Right lobe of liver (tissue), 6 donors: ENCODE results near the gene DPM1. TPM values are rescaled to one million over a fixed set of nuclear protein-coding genes. Genes with fewer than 3 reads are reported as not detected.

ENCODE experiments used
- ATAC-seq, 4 donors: fragments of 200-7000 bp; cut with Tn5 transposase; one replicate each; pipeline ENCODE4 v1.9.1; 2020; ENCODE audit warnings: mild to moderate bottlenecking in 4 of 4, moderate library complexity in 4 of 4
- DNase-seq, 3 donors: peaks; one replicate each; pipeline ENCODE4 v3.0.0-alpha.2; 2020
- H3K27ac ChIP-seq, 3 donors: fragments of 200-600 bp; one replicate each; pipeline ENCODE4 v1.8.0; 2022
- H3K27me3 ChIP-seq, 2 donors: fragments of 200-600 bp; one replicate each; pipeline ENCODE4 v1.8.0; 2022
- H3K36me3 ChIP-seq, 4 donors: fragments of 200-600 bp; sonication (generic) in 1 of 4; one replicate each; pipeline versions ENCODE4 v1.5.1 to v1.8.0; 2017 to 2022; ENCODE audit warnings: control low read depth in 1 of 4
- H3K4me1 ChIP-seq, 4 donors: fragments of 200-600 bp; sonication (generic) in 1 of 4; one replicate each; pipeline versions ENCODE4 v1.5.1 to v1.8.0; 2017 to 2022; ENCODE audit warnings: control low read depth in 1 of 4
- H3K4me3 ChIP-seq, 3 donors: fragments of 200-600 bp; one replicate each; pipeline ENCODE4 v1.8.0; 2022
- H3K9me3 ChIP-seq, 4 donors: fragments of 200-600 bp; sonication (generic) in 1 of 4; one replicate each; pipeline versions ENCODE4 v1.5.1 to v1.8.0; 2017 to 2022; ENCODE audit warnings: control low read depth in 1 of 4
- POLR2A ChIP-seq: fragments of 450-650 bp; IDR thresholded peaks from one replicate; pipeline ENCODE4 v1.6.1; 2017; ENCODE audit warnings: antibody characterized with exemption, mild to moderate bottlenecking
- whole genome bisulfite sequencing: methylation state at CpG from one replicate; pipeline ENCODE4 v1.1.6; 2018; ENCODE audit warnings: low coverage, low lambda C conversion rate; ENCODE audit not compliant: insufficient coverage; ENCODE audit errors: missing lambda C conversion rate; 5-methylcytosine and 5-hydroxymethylcytosine counted together
- intact Hi-C, 2 donors: fragments of 100-400 bp; cut with DNase I; formaldehyde crosslinking; loops; one replicate each; pipeline versions ENCODE4 v1.11.2 to v1.14.1; 2022
- total RNA-seq, 6 experiments: library from RNA; depleted of rRNA in 2 of 6; stranded (reverse); fragments of >200 nt in 2 of 6; fragmentation: NEBNext Ultra II Directional in 3 of 6; extraction: Animal tissue kit (Norgen Biotek cat#: 25700) in 3 of 6; gene quantifications; one replicate each; pipeline versions ENCODE4 v1.1.0 to v1.2.4, GENCODE V29; 2016 to 2023
- TF ChIP-seq, protein P1 (sequence below), 4 donors: fragments of 200-600 bp in 3 of 4; fragments of 450-650 bp in 1 of 4; IDR thresholded peaks; one replicate each; pipeline versions ENCODE4 v1.5.1 to v1.8.0; 2016 to 2022; ENCODE audit warnings: antibody characterized with exemption in 4 of 4, mild to moderate bottlenecking in 2 of 4
- donor health status: DM: no; HTN: yes; CAD: no.
- donor health status: DM: no; HTN: no; CAD: no.
- donor health status: DM: no; HTN: no; CAD: no.
- donor health status: DM: no; HTN: yes; CAD: no.
- donor health status: DM: no; HTN: yes; CAD: no.

Gene DPM1
- total RNA-seq, 6 experiments from 2014 or later = 16.6 to 40.4 (median 21.2) TPM

DNA sequence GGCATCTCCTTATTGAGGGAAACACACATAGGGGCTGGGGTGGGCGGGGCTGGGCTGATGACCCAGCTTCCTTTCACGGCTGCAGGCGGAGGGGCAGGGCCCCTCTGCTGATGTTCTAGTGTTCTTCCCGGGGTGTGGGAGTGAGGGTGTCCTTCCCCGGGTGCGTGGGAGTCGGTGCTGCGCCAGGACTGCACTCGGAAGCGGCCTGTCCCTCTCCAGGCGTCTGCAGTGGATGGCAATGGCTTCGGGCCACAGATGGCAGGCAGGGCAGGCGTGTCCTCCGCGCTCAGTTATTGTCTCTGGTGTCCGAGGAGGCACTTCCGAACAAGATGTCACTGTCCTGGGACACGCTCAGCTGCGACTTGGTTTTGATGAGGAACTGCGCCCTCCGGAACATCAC lies 45.4 kb upstream of the DPM1 start:
- WGBS = 0% methylated on average over 1 of the region's 21 CpGs
- no peak for DNase-seq

GRCh38 chr20:51002633-51003032 lies 44.3 kb upstream of the DPM1 start:
- intact Hi-C loops = no loop called here
- no peak overlapping the region for H3K27ac ChIP-seq
- no peak for ATAC-seq
- H3K9me3 ChIP-seq = no peaks in the 10 kb centered on the region
- no peaks in the 10 kb centered on the region for H3K27me3 ChIP-seq
- WGBS = 32% methylated on average over 3 of the region's 7 CpGs
- H3K4me1 ChIP-seq = no peaks in the 10 kb centered on the region
- TF ChIP-seq, protein P1, sequence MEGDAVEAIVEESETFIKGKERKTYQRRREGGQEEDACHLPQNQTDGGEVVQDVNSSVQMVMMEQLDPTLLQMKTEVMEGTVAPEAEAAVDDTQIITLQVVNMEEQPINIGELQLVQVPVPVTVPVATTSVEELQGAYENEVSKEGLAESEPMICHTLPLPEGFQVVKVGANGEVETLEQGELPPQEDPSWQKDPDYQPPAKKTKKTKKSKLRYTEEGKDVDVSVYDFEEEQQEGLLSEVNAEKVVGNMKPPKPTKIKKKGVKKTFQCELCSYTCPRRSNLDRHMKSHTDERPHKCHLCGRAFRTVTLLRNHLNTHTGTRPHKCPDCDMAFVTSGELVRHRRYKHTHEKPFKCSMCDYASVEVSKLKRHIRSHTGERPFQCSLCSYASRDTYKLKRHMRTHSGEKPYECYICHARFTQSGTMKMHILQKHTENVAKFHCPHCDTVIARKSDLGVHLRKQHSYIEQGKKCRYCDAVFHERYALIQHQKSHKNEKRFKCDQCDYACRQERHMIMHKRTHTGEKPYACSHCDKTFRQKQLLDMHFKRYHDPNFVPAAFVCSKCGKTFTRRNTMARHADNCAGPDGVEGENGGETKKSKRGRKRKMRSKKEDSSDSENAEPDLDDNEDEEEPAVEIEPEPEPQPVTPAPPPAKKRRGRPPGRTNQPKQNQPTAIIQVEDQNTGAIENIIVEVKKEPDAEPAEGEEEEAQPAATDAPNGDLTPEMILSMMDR (IDR thresholded peaks at IDR 0.05) = no peak
- TF ChIP-seq POLR2A = no peak
- no peaks in the 10 kb centered on the region for H3K36me3 ChIP-seq
- no peak for DNase-seq
- no peak overlapping the region for H3K4me3 ChIP-seq

More for the DNA sequence above, 45.4 kb upstream of the DPM1 start:
- intact Hi-C loops = no loop called here
- no peak for ATAC-seq
- Histone ChIP-seq H3K4me1 (no peaks in the 10 kb centered on the region), H3K4me3 (no peak overlapping the region), H3K36me3 (no peaks in the 10 kb centered on the region), H3K27me3 (no peaks in the 10 kb centered on the region), H3K9me3 (no peaks in the 10 kb centered on the region), H3K27ac (no peak overlapping the region)
- TF ChIP-seq, protein P1 (IDR thresholded peaks at IDR 0.05) = no peak
- TF ChIP-seq POLR2A = no peak

- Histone ChIP-seq H3K9me3 (no peaks in the 10 kb centered on the region), H3K27ac (no peak overlapping the region), H3K36me3 (no peaks in the 10 kb centered on the region), H3K27me3 (no peaks in the 10 kb centered on the region), H3K4me1 (no peaks in the 10 kb centered on the region), H3K4me3 (no peak overlapping the region)
- intact Hi-C loops = no loop called here
- DNase-seq (no peak), ATAC-seq (no peak)
- WGBS = 73% methylated on average over 18 of the region's 20 CpGs
- no peak for TF ChIP-seq POLR2A
- TF ChIP-seq, protein P1 (IDR thresholded peaks at IDR 0.05) = no peak
Observed at GRCh38 chr20:51001430-51002265, 43.3 kb upstream of the DPM1 start.

- WGBS = 81% methylated on average over 3 of the region's 4 CpGs
- no peaks in the 10 kb centered on the region for H3K27me3 ChIP-seq
- intact Hi-C loops = no loop called here
Observed at GRCh38 chr20:50999355-50999754, 41.0 kb upstream of the DPM1 start.

More at GRCh38 chr20:50999355-50999754, 41.0 kb upstream of the DPM1 start:
- TF ChIP-seq POLR2A = no peak
- TF ChIP-seq, protein P1 (IDR thresholded peaks at IDR 0.05) = no peak
- Histone ChIP-seq H3K4me1 (no peaks in the 10 kb centered on the region), H3K9me3 (no peaks in the 10 kb centered on the region), H3K27ac (no peak overlapping the region), H3K4me3 (no peak overlapping the region), H3K36me3 (no peaks in the 10 kb centered on the region)
- no peak for DNase-seq
- no peak for ATAC-seq
